PC-9 (cell line): Measurements from ENCODE around the gene SGCD. TPM values are rescaled to one million over a fixed set of nuclear protein-coding genes. Genes with fewer than 3 reads are reported as not detected.

Experiments
- BruUV-seq: library from RNA; stranded (reverse); fragments of 400-500 nt; replicated peaks from 2 replicates; lab custom pipeline; 2021; lab: Mats Ljungman, UMichigan
- CTCF ChIA-PET: fragments of 300-600 bp; sonication (Branson Sonifier 250); formaldehyde crosslinking; loops from one replicate; lab custom pipeline; 2022; ENCODE audit warnings: antibody characterized with exemption; lab: Charles Lee
- POLR2A ChIA-PET: fragments of 300-600 bp; sonication (Branson Sonifier 250); formaldehyde crosslinking; loops from one replicate; lab custom pipeline; 2022; ENCODE audit warnings: antibody characterized with exemption; ENCODE audit not compliant: unreplicated experiment; lab: Charles Lee
- DNase-seq, 2 experiments: peaks; one replicate each; pipeline versions ENCODE4 v3.0.0 to v3.0.0-alpha.2; 2015 to 2022; ENCODE audit warnings: mixed read lengths in 1 of 2
- H2AFZ ChIP-seq: fragments of 200-600 bp; sonication (generic); 2 replicates; pipeline ENCODE4 v1.8.1; 2017; ENCODE audit warnings: antibody characterized with exemption
- H3F3A ChIP-seq: fragments of 200-600 bp; sonication (generic); 2 replicates; pipeline ENCODE4 v1.8.1; 2017; ENCODE audit warnings: antibody characterized with exemption, mild to moderate bottlenecking, low read depth; ENCODE audit not compliant: insufficient read depth
- H3K27ac ChIP-seq: fragments of 200-600 bp; sonication (generic); 2 replicates; pipeline ENCODE4 v1.6.1; 2016; ENCODE audit warnings: mixed run types
- H3K27me3 ChIP-seq: fragments of 200-600 bp; sonication (generic); 2 replicates; pipeline ENCODE4 v1.6.1; 2016; ENCODE audit warnings: low read depth, mixed run types; ENCODE audit not compliant: insufficient read depth
- H3K36me3 ChIP-seq: fragments of 200-600 bp; sonication (generic); 2 replicates; pipeline ENCODE4 v1.6.1; 2016; ENCODE audit warnings: low read depth, mixed run types
- H3K4me1 ChIP-seq: fragments of 200-600 bp; sonication (generic); replicated peaks from 2 replicates; pipeline ENCODE4 v1.6.1; 2016; ENCODE audit warnings: mixed run types; ENCODE audit not compliant: insufficient read depth
- H3K4me2 ChIP-seq: fragments of 200-600 bp; sonication (generic); 2 replicates; pipeline ENCODE4 v1.6.1; 2017; ENCODE audit warnings: mixed run types
- H3K4me3 ChIP-seq: fragments of 200-600 bp; sonication (generic); 2 replicates; pipeline ENCODE4 v1.6.1; 2016; ENCODE audit warnings: mixed run types
- H3K79me2 ChIP-seq: fragments of 200-600 bp; sonication (generic); 2 replicates; pipeline ENCODE4 v1.6.1; 2017; ENCODE audit warnings: low read depth, mixed run types
- H3K9me2 ChIP-seq: fragments of 200-600 bp; sonication (generic); 2 replicates; pipeline ENCODE4 v1.8.1; 2017; ENCODE audit warnings: mild to moderate bottlenecking; ENCODE audit not compliant: insufficient read depth
- H3K9me3 ChIP-seq: fragments of 200-600 bp; sonication (generic); 2 replicates; pipeline ENCODE4 v1.8.1; 2016; ENCODE audit warnings: low read depth; ENCODE audit not compliant: insufficient read depth
- H4K20me1 ChIP-seq: fragments of 200-600 bp; sonication (generic); 2 replicates; pipeline ENCODE4 v1.8.1; 2017; ENCODE audit not compliant: insufficient read depth
- CTCF ChIP-seq: fragments of 200-600 bp; sonication (generic); conservative IDR thresholded peaks from 2 replicates; pipeline ENCODE4 v1.6.1; 2017; ENCODE audit warnings: mixed run types, antibody characterized with exemption, mild to moderate bottlenecking, moderate library complexity
- EZH2 ChIP-seq: fragments of 200-600 bp; sonication (generic); IDR thresholded peaks from 2 replicates; pipeline ENCODE4 v1.8.0; 2017; ENCODE audit warnings: antibody characterized with exemption, low read depth
- intact Hi-C: fragments of 100-400 bp; cut with micrococcal nuclease; formaldehyde crosslinking; loops from one replicate; pipeline ENCODE4 v1.10.0; 2022; ENCODE audit not compliant: unreplicated experiment
- total RNA-seq: library from RNA; stranded (reverse); gene quantifications from 2 replicates; pipeline ENCODE4 v1.2.3, GENCODE V29; 2021

Gene SGCD
- total RNA-seq, 1 experiment from 2014 or later: not detected

- Histone ChIP-seq H3K36me3 (no peaks in the 10 kb centered on the region), H3K79me2 (no peaks in the 10 kb centered on the region), H3K4me1 (no peaks in the 10 kb centered on the region), H3K9me3 (no peaks in the 10 kb centered on the region), H2AFZ (no peak overlapping the region), H3K4me2 (no peak overlapping the region), H3K4me3 (no peak overlapping the region), H3K9me2 (no peaks in the 10 kb centered on the region), H3K27ac (no peak overlapping the region), H3K27me3 (no peaks in the 10 kb centered on the region), H4K20me1 (no peaks in the 10 kb centered on the region), H3F3A (no peaks in the 10 kb centered on the region)
- TF ChIP-seq CTCF: no peak
- intact Hi-C loops: no loop called here
- no TSS peak for BruUV-seq
- no peak for DNase-seq
- CTCF ChIA-PET: no interaction called here
- POLR2A ChIA-PET: no interaction called here
Measured at GRCh38 chr5:156552855-156553358, 225.9 kb downstream of the SGCD start.

- no TSS peak for BruUV-seq
- ChIA-PET POLR2A (no interaction called here), CTCF (no interaction called here)
- no peak overlapping the region for H3K4me2 ChIP-seq
- H3K27ac ChIP-seq: no peak overlapping the region
- H3K4me1 ChIP-seq: no peaks in the 10 kb centered on the region
- intact Hi-C loops: no loop called here
- TF ChIP-seq EZH2 (no peak), CTCF (no peak)
- H3K9me3 ChIP-seq: no peaks in the 10 kb centered on the region
- H3K4me3 ChIP-seq: no peak overlapping the region
- no peak for DNase-seq
- no peaks in the 10 kb centered on the region for H3K36me3 ChIP-seq
- H3K79me2 ChIP-seq: no peaks in the 10 kb centered on the region
- H2AFZ ChIP-seq: no peak overlapping the region
- H3F3A ChIP-seq: no peaks in the 10 kb centered on the region
- H4K20me1 ChIP-seq: no peaks in the 10 kb centered on the region
- H3K9me2 ChIP-seq: no peaks in the 10 kb centered on the region
- no peaks in the 10 kb centered on the region for H3K27me3 ChIP-seq
Measured at GRCh38 chr5:156556666-156557406, 229.9 kb downstream of the SGCD start.

GRCh38 chr5:156560002-156560401, 233.0 kb downstream of the SGCD start:
- BruUV-seq: no TSS peak
- DNase-seq: no peak
- Histone ChIP-seq H3K4me2 (no peak overlapping the region), H3K4me1 (no peaks in the 10 kb centered on the region), H3K79me2 (no peaks in the 10 kb centered on the region), H3F3A (no peaks in the 10 kb centered on the region), H3K36me3 (no peaks in the 10 kb centered on the region), H4K20me1 (no peaks in the 10 kb centered on the region), H3K27ac (no peak overlapping the region), H3K9me2 (no peaks in the 10 kb centered on the region), H3K4me3 (no peak overlapping the region), H3K27me3 (no peaks in the 10 kb centered on the region), H3K9me3 (no peaks in the 10 kb centered on the region), H2AFZ (no peak overlapping the region)
- ChIA-PET POLR2A (no interaction called here), CTCF (no interaction called here)
- intact Hi-C loops: no loop called here
- TF ChIP-seq EZH2 (no peak), CTCF (no peak)
